ENCODE results near the gene EED. TPM values are rescaled to one million over a fixed set of nuclear protein-coding genes. Genes with fewer than 3 reads are reported as not detected.

EED gene, protein sequence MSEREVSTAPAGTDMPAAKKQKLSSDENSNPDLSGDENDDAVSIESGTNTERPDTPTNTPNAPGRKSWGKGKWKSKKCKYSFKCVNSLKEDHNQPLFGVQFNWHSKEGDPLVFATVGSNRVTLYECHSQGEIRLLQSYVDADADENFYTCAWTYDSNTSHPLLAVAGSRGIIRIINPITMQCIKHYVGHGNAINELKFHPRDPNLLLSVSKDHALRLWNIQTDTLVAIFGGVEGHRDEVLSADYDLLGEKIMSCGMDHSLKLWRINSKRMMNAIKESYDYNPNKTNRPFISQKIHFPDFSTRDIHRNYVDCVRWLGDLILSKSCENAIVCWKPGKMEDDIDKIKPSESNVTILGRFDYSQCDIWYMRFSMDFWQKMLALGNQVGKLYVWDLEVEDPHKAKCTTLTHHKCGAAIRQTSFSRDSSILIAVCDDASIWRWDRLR
- 20.0 and 29.2 TPM in 2 replicates for total RNA-seq (2014; rRNA removed; shearing (Covaris generic))

DNA sequence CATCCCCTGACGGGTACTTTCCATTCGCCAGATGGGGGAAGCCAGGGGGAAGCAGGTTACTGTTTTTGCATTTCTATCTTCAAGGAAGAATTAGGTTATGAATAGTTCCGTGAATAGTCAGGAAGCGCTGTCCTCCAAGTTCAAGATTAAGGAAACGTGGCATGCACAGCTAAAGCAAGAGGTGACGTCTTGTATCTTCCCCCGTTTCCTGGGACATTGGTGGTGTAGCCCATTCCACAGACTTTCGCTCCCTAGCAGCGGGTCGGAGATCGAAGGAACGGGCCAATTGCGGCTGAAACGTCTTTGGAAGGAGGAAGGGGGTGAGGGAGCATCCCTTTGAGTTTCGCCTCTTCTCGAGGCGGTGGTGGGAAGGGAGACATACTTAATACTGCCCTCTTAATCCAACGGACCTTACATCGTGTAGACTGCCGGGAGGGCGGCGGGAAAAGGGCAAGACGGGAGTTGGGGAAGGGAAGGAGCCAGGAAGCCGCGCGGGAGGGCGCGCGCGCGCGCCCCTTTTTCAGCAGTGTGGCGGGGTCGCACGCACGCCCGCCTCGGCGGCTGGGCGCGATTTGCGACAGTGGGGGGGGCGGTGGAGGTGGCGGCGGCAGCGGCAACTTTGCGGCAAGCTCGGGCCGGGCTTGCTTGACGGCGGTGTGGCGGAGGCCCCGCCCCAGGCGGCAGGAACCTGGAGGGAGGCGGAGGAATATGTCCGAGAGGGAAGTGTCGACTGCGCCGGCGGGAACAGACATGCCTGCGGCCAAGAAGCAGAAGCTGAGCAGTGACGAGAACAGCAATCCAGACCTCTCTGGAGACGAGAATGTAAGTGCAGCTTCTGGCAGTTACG lies at the start of gene EED:
TSS of gene EED (plus strand) at position 232 of the 847 bp plus-strand sequence. CDS start at position 709, 477 bp downstream.
- Histone ChIP-seq H3K27me3 (ENCODE audit: control insufficient read depth, insufficient read depth, low read length) (peaks cover 2% of the 10 kb centered on the region; the same call in 1 of the 2 replicates), H3K36me3 (replicated peaks; ENCODE audit: control insufficient read depth, insufficient read depth, low read length) (no peaks in the 10 kb centered on the region), H3K4me3 (ENCODE audit: insufficient read depth, low read depth, low read length) (peak within 1 kb of the TSS; percentile 87)
- DNase-seq, result peak; percentile 92

DNA sequence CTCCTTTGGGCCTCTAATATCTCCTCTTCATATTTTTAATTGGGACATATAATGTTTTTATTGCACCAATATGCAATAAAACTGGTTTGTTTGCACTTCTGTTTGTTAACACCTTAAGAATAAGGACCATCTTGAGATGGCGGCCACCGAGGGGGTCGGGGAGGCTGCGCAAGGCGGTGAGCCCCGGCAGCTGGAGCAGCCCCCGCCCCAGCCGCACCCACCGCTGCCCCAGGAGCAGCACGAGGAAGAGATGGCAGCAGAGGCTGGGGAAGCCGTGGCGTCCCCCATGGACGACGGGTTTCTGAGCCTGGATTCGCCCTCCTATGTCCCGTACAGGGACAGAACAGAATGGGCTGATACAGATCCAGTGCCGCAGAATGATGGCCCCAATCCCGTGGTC lies 49.6 kb upstream of the EED start:
- Histone ChIP-seq H3K36me3 (replicated peaks; ENCODE audit: control insufficient read depth, insufficient read depth, low read length) (no peaks in the 10 kb centered on the region), H3K4me3 (ENCODE audit: insufficient read depth, low read depth, low read length) (no peak overlapping the region), H3K27me3 (ENCODE audit: control insufficient read depth, insufficient read depth, low read length) (no peaks in the 10 kb centered on the region)
- DNase-seq, result no peak

DNA sequence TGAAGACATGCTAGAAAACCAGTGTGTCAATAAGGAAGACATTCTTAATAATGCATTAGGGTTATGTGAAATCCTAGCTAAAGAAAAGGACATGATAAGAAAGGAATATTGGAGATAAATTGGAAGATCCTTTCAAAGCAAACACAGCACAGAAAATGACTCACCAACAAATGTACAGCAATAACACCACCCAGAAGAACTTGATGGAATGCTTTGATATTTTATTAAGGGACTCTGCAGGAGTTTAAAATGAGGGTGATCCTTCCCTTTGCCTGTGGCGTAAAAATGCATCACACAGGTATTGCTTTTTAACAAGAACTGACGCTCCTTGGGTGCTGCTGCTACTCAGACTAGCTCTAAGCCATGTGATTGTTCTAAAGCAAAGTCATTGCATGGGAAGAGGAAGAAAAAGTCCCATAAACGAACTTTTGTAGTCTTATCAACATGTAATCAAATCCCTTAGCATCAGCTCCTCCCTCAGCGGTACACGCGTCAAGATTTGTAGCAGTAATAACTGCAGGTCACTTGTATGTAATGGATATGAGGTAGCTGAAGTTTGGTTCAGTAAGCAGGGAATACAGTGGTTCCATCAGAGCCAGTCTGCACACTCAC lies 48.4 kb upstream of the EED start:
- H3K36me3 ChIP-seq (replicated peaks; ENCODE audit: control insufficient read depth, insufficient read depth, low read length), result no peaks in the 10 kb centered on the region
- no peaks in the 10 kb centered on the region for H3K27me3 ChIP-seq (ENCODE audit: control insufficient read depth, insufficient read depth, low read length)
- no peak for DNase-seq
- no peak overlapping the region for H3K4me3 ChIP-seq (ENCODE audit: insufficient read depth, low read depth, low read length)

DNA sequence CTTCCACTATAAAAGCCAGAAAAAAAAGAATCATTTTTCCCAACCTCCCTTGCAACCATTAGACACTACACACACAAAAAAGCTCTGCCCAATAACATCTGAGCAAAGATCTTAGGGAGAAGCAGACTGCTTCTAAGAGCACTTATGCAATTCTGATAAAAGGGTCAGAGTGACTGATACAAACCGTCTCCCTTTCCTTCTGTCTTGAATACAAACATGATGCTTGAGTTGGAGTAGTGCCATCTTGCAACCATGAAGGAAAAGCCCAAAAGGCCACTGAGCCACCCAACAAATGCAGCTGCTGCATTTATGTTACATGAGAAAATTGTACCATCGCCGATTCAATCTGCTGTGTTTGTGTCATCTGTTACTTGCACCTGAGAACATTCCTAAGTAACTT lies 47.6 kb upstream of the EED start:
- Histone ChIP-seq H3K36me3 (replicated peaks; ENCODE audit: control insufficient read depth, insufficient read depth, low read length) (no peaks in the 10 kb centered on the region), H3K27me3 (ENCODE audit: control insufficient read depth, insufficient read depth, low read length) (no peaks in the 10 kb centered on the region), H3K4me3 (ENCODE audit: insufficient read depth, low read depth, low read length) (no peak overlapping the region)
- no peak for DNase-seq

DNA sequence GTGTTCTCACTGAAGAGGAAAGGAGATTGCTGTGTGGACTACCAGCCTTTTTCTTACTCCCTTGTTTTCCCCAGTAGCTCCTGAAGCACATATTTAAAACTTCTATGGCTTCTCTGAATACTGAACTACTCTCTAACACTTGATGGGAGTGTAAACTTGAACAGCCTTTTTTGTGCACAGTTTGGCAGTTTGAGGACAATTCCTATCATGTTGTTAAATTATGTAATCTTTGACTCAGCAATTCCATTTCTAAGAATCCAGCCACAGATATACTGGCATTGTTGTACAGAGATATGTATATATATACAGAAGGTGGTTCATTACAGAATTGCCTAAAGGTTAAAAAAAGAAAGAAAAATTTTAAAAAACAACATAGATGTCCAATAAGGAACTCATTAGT lies 47.1 kb upstream of the EED start:
- H3K36me3 ChIP-seq (replicated peaks; ENCODE audit: control insufficient read depth, insufficient read depth, low read length), result no peaks in the 10 kb centered on the region
- no peak for DNase-seq
- H3K4me3 ChIP-seq (ENCODE audit: insufficient read depth, low read depth, low read length), result no peak overlapping the region
- H3K27me3 ChIP-seq (ENCODE audit: control insufficient read depth, insufficient read depth, low read length), result no peaks in the 10 kb centered on the region; the same call in 1 of the 2 replicates

DNA sequence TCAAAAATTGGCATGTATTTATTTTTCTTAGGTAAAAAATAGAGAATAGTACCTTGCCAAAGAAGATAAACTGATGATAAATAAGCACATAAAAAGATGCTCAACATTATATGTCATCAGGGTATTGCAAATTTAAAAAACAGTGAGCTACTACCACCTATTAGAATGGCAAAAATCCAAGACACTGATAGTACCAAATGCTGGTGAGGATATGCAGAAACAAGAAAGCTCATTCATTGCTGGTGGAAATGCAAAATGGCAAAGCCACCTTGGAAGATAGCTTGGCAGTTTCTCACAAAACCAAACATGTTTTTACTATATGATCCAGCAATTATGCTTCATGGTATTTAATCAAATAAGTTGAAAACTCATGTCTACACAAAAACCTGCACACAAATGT lies 46.4 kb upstream of the EED start:
- Histone ChIP-seq H3K4me3 (ENCODE audit: insufficient read depth, low read depth, low read length) (no peak overlapping the region), H3K36me3 (replicated peaks; ENCODE audit: control insufficient read depth, insufficient read depth, low read length) (no peaks in the 10 kb centered on the region), H3K27me3 (ENCODE audit: control insufficient read depth, insufficient read depth, low read length) (peaks cover 2% of the 10 kb centered on the region; the same call in 1 of the 2 replicates)
- DNase-seq, result no peak

DNA sequence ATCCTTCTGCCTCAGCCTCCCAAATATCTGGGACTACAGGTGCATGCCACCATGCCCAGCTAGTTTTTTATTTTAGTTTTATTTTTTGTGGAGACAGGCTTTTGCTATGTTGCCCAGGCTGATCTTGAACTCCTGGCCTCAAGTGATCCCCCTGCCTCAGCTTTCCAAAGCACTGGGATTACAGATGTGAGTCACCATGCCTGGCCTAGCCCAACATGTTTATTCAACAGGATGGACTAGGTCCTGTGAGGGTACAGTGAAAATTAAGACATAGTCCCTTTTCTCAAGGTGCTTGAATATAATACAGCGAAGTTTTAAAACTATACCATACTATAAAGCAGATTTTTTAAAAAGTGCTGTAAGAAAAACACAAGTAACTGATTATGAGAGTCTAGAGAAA lies 45.2 kb upstream of the EED start:
- no peak for DNase-seq
- H3K4me3 ChIP-seq (ENCODE audit: insufficient read depth, low read depth, low read length), result no peak overlapping the region

DNA sequence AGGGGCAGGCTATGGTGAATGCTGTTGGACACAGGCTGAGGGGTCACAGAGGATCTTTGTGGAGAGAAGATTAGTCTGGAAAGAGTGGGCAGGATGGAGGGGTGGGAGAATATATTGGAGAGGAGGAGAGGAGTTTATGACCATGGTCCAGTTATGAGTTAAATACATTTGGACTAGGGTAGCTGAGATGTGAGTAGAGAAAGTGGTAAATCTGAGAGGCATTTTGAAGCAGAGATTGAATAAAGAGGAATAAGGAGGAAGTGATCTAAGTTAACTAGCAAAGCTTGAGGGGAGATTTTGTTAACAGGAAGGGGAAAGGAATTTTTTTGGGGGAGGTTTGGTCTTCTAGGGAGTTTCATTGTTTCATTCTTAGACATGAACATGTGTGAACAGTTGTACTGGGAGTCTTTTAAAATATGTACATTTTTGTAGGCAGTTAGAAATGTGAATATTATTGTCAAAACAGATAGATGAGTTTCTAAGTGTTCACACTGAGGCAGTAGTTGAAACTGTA lies 43.1 kb upstream of the EED start:
- peaks cover 2% of the 10 kb centered on the region; the same call in 1 of the 2 replicates for H3K27me3 ChIP-seq (ENCODE audit: control insufficient read depth, insufficient read depth, low read length)
- no peaks in the 10 kb centered on the region for H3K36me3 ChIP-seq (replicated peaks; ENCODE audit: control insufficient read depth, insufficient read depth, low read length)
- no peak for DNase-seq
- no peak overlapping the region for H3K4me3 ChIP-seq (ENCODE audit: insufficient read depth, low read depth, low read length)

More for the DNA sequence above, 45.2 kb upstream of the EED start:
- peaks cover 2% of the 10 kb centered on the region; the same call in 1 of the 2 replicates for H3K27me3 ChIP-seq (ENCODE audit: control insufficient read depth, insufficient read depth, low read length)
- H3K36me3 ChIP-seq (replicated peaks; ENCODE audit: control insufficient read depth, insufficient read depth, low read length), result no peaks in the 10 kb centered on the region

DNA sequence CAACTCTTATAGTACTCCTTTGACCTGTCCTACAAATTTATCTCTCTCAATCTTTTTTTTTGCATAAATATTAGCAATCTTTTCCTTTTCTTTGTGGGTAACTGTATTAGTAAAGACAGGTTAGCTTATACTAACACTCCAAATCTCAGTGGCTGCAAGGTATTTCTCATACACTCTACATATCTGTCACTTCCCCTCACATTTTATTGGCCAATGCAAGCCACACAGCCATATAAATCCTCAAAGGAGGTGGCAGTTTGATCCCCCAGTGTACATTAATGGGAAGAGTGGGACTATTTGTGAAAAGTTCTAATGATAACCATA lies 42.6 kb upstream of the EED start:
- Histone ChIP-seq H3K36me3 (replicated peaks; ENCODE audit: control insufficient read depth, insufficient read depth, low read length) (no peaks in the 10 kb centered on the region), H3K27me3 (ENCODE audit: control insufficient read depth, insufficient read depth, low read length) (peaks cover 2% of the 10 kb centered on the region; the same call in 1 of the 2 replicates), H3K4me3 (ENCODE audit: insufficient read depth, low read depth, low read length) (no peak overlapping the region)
- no peak for DNase-seq

DNA sequence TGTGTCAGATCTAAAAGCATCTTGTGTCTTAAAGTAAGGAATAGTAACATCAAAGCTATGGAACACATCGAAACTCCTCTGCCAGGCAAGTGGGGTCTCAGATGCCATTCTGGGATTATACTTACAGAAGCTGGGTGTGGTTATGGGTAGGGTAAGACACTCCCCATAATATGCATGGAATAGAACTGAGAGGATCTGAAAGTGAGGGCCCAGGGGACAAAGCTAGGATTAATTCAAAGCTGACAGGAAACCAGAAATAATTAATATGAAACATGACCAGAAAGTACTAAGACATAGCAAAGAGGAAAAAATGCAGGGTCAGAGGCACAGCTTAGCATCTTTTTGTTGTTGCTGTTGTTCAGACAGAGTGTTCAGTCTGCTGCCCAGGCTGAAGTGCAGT lies 40.2 kb upstream of the EED start:
- H3K4me3 ChIP-seq (ENCODE audit: insufficient read depth, low read depth, low read length), result no peak overlapping the region
- H3K36me3 ChIP-seq (replicated peaks; ENCODE audit: control insufficient read depth, insufficient read depth, low read length), result no peaks in the 10 kb centered on the region
- no peak for DNase-seq
- peaks cover 2% of the 10 kb centered on the region; the same call in 1 of the 2 replicates for H3K27me3 ChIP-seq (ENCODE audit: control insufficient read depth, insufficient read depth, low read length)

DNA sequence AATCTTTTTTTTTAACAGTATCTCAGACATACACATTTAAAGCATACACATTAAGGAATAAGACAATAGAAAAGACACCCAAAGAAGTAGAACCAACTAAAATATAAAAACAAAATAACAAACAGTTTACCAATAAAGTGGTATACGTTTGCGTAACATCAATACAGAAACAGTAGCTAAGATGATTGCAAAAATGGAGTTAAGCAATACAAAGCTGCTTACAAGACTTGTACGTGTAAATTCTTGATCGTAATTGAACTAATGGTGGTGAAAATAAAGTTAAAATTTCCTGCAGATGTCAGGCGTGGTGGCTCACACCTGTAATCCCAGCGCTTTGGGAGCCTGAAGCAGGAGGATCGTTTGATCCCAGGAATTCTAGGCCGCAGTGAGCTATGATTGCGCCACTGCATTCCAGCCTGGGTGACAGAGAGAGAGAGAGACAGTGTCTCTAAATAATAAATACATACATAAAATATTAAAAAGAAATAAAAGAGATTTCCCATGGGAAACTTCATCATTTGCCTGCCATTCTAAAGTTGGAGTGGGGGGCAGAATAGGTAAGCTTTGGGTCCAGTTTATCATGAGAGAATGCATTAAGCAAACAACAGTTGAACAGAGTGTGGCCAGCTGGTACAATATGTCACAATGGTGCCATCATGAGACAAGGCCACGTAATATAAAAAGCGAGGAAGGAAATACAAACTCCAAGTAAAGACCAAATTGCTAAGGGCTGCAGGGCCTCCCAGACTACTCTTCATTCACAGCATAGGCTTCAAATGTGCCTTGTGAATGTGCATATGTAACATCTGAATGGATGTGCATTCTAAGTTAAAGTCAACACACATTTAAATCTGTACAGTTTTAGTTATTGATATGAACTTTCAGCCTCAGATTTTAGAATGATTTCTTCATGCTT lies 38.9 kb upstream of the EED start:
- no peak for DNase-seq
- H3K36me3 ChIP-seq (replicated peaks; ENCODE audit: control insufficient read depth, insufficient read depth, low read length), result no peaks in the 10 kb centered on the region
- H3K4me3 ChIP-seq (ENCODE audit: insufficient read depth, low read depth, low read length), result no peak overlapping the region
- H3K27me3 ChIP-seq (ENCODE audit: control insufficient read depth, insufficient read depth, low read length), result peaks cover 2% of the 10 kb centered on the region; the same call in 1 of the 2 replicates

DNA sequence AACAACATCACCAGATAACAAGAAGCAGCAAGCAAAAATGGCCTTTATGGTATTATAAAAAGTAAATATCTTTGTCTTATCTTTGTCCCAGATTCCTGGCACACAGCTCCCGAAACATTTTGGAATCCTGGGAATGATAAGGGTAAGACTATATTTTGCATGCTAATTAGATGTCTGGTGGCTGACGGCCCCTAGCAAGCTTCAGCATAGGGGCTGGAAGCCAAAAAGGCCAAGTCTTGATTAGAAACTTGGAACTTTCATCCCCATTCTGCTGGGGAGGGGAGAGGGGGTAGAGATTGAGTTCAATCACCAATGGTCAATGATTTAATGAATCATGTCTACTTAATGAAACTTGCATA lies 38.2 kb upstream of the EED start:
- no peaks in the 10 kb centered on the region for H3K36me3 ChIP-seq (replicated peaks; ENCODE audit: control insufficient read depth, insufficient read depth, low read length)
- no peak for DNase-seq
- no peak overlapping the region for H3K4me3 ChIP-seq (ENCODE audit: insufficient read depth, low read depth, low read length)
- peaks cover 2% of the 10 kb centered on the region; the same call in 1 of the 2 replicates for H3K27me3 ChIP-seq (ENCODE audit: control insufficient read depth, insufficient read depth, low read length)

DNA sequence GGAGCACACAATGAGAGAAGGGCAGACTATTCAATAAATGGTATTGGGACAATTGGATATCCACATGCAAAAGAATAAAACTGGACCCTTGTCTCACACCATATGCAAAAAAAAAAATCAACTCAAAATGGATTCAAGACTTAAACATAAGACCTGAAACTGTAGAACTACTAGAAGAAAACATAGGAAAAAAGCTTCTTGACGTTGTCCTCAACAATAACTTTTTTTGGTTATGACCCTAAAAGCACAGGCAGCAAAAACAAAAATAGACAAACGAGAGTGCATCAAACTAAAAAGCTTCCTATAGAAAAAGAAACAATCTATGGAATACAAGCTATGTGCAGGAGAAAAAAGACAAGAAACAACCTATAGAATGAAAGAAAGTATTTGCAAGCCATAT lies 37.1 kb upstream of the EED start:
- DNase-seq, result no peak
- no peaks in the 10 kb centered on the region for H3K36me3 ChIP-seq (replicated peaks; ENCODE audit: control insufficient read depth, insufficient read depth, low read length)
- H3K27me3 ChIP-seq (ENCODE audit: control insufficient read depth, insufficient read depth, low read length), result peaks cover 2% of the 10 kb centered on the region; the same call in 1 of the 2 replicates
- no peak overlapping the region for H3K4me3 ChIP-seq (ENCODE audit: insufficient read depth, low read depth, low read length)
